Endothelial cell of umbilical vein (primary cell): ENCODE measurements around the gene RBMX2.

Experiments
- CTCF ChIP-seq, 2 donors: IDR thresholded peaks; 1 replicate in 1 of 2; 2 replicates in 1 of 2; pipeline ENCODE4 v1.5.1; 2011; ENCODE audit warnings: low read length in 2 of 2, mild to moderate bottlenecking in 2 of 2, moderate library complexity in 2 of 2, control low read depth in 1 of 2, inconsistent platforms in 1 of 2, low read depth in 1 of 2; ENCODE audit not compliant: insufficient read depth in 1 of 2; ENCODE audit errors: extremely low read depth in 1 of 2
- EZH2 ChIP-seq: IDR thresholded peaks from 2 replicates; pipeline ENCODE4 v1.6.1; 2012; ENCODE audit warnings: borderline replicate concordance, low read depth, mild to moderate bottlenecking, moderate library complexity, low read length, inconsistent platforms; ENCODE audit not compliant: severe bottlenecking
- FOS ChIP-seq: IDR thresholded peaks from 2 replicates; pipeline ENCODE4 v1.6.1; 2011; ENCODE audit warnings: mild to moderate bottlenecking, low read length, moderate library complexity, borderline replicate concordance; ENCODE audit not compliant: insufficient read depth
- GATA2 ChIP-seq: IDR thresholded peaks from 2 replicates; pipeline ENCODE4 v1.7.0; 2011; ENCODE audit warnings: low read depth, mild to moderate bottlenecking, moderate library complexity, mixed read lengths, low read length; ENCODE audit not compliant: insufficient read length, insufficient read depth
- JUN ChIP-seq: IDR thresholded peaks from 2 replicates; pipeline ENCODE4 v1.6.1; 2011; ENCODE audit warnings: borderline replicate concordance, low read depth; ENCODE audit not compliant: insufficient read length, insufficient read depth
- MAX ChIP-seq: IDR thresholded peaks from 2 replicates; pipeline ENCODE4 v1.6.1; 2011; ENCODE audit not compliant: insufficient read depth, insufficient read length
- MYC ChIP-seq: IDR thresholded peaks from one replicate; pipeline ENCODE4 v1.6.1; 2011; ENCODE audit warnings: mild to moderate bottlenecking, low read depth, low read length
- POLR2A ChIP-seq: IDR thresholded peaks from 2 replicates; pipeline ENCODE4 v1.6.1; 2012; ENCODE audit warnings: low read depth, mild to moderate bottlenecking, control low read depth, low read length
- POLR2AphosphoS5 ChIP-seq: IDR thresholded peaks from 2 replicates; pipeline ENCODE4 v1.6.1; 2012; ENCODE audit warnings: low read depth, mild to moderate bottlenecking, control low read depth, low read length, moderate library complexity; ENCODE audit not compliant: insufficient read depth

- TF ChIP-seq POLR2A: no peak
- TF ChIP-seq CTCF (IDR thresholded peaks at IDR 0.05; ENCODE audit: extremely low read depth in 1 of 2, insufficient read depth in 1 of 2, low read depth in 1 of 2, low read length in 2 of 2): no peak
- no peak for TF ChIP-seq EZH2
- no peak for TF ChIP-seq FOS
- TF ChIP-seq JUN: no peak
- no peak for TF ChIP-seq MAX
- TF ChIP-seq POLR2AphosphoS5: no peak
- TF ChIP-seq MYC: no peak
- TF ChIP-seq GATA2: no peak
Observed at GRCh38 chrX:130395341-130395740, 6.4 kb upstream of the RBMX2 start.
